Left ventricle myocardium superior (tissue), 1 donor: ENCODE data around the gene OAT. TPM values are rescaled to one million over a fixed set of nuclear protein-coding genes. Genes with fewer than 3 reads are reported as not detected.

Experiments
- ATAC-seq: fragments of 200-7000 bp; cut with Tn5 transposase; one replicate; pipeline ENCODE4 v1.9.1; 2020; ENCODE audit warnings: mild to moderate bottlenecking, moderate library complexity
- DNase-seq: peaks from one replicate; pipeline ENCODE4 v3.0.0-alpha.2; 2020
- intact Hi-C: fragments of 100-400 bp; cut with micrococcal nuclease; formaldehyde crosslinking; loops from one replicate; pipeline ENCODE4 v1.11.0; 2022
- total RNA-seq: library from RNA; stranded (reverse); fragmentation: NEBNext Ultra II Directional; extraction: Animal tissue kit (Norgen Biotek cat#: 25700); gene quantifications from one replicate; pipeline ENCODE4 v1.2.1, GENCODE V29; 2021
- donor health status: DM: no; HTN: yes; CAD: no; lungs with severe emphysema.

Gene OAT
- total RNA-seq, 1 donor from 2014 or later: 22.7 TPM

- ATAC-seq (no peak), DNase-seq (no peak)
- intact Hi-C loops: no loop called here
Measured at GRCh38 chr10:124367414-124367813, 51.3 kb downstream of the OAT start.

- DNase-seq: no peak
- intact Hi-C loops: no loop called here
- ATAC-seq: no peak
Measured at GRCh38 chr10:124366825-124367224, 51.9 kb downstream of the OAT start.

GRCh38 chr10:124366343-124366742 is 52.4 kb downstream of the OAT start:
- DNase-seq: no peak
- intact Hi-C loops: no loop called here
- no peak for ATAC-seq

- ATAC-seq (no peak), DNase-seq (no peak)
Measured at GRCh38 chr10:124364674-124365073, 54.0 kb downstream of the OAT start.

GRCh38 chr10:124362568-124362967 is 56.2 kb downstream of the OAT start:
- intact Hi-C loops: no loop called here
- no peak for ATAC-seq
- no peak for DNase-seq

More at GRCh38 chr10:124364674-124365073, 54.0 kb downstream of the OAT start:
- intact Hi-C loops: no loop called here

- no peak for DNase-seq
- intact Hi-C loops: no loop called here
- no peak for ATAC-seq
Measured at GRCh38 chr10:124359336-124359832, 59.3 kb downstream of the OAT start.

- ATAC-seq (no peak), DNase-seq (no peak)
- intact Hi-C loops: no loop called here
Measured at GRCh38 chr10:124357561-124357885, 61.2 kb downstream of the OAT start.

- intact Hi-C loops: no loop called here
- ATAC-seq (no peak), DNase-seq (no peak)
Measured at GRCh38 chr10:124356701-124357560, 61.8 kb downstream of the OAT start.

GRCh38 chr10:124354411-124355382 is 64.0 kb downstream of the OAT start:
- peak; percentile 91 for ATAC-seq
- intact Hi-C loops: no loop called here

GRCh38 chr10:124353896-124354295 is 64.8 kb downstream of the OAT start:
- intact Hi-C loops: no loop called here
- ATAC-seq (no peak), DNase-seq (no peak)

More at GRCh38 chr10:124354411-124355382, 64.0 kb downstream of the OAT start:
- peak; percentile 74 for DNase-seq

- no peak for DNase-seq
- ATAC-seq: no peak
- intact Hi-C loops: no loop called here
Measured at GRCh38 chr10:124353091-124353815, 65.5 kb downstream of the OAT start.

GRCh38 chr10:124351481-124352220 is 67.1 kb downstream of the OAT start:
- DNase-seq (peak; percentile 70), ATAC-seq (peak; percentile 77)
- intact Hi-C loops: no loop called here

GRCh38 chr10:124350806-124351205 is 67.9 kb downstream of the OAT start:
- intact Hi-C loops: no loop called here
- DNase-seq: no peak
- ATAC-seq: no peak

GRCh38 chr10:124349996-124350280 is 68.8 kb downstream of the OAT start:
- DNase-seq (no peak), ATAC-seq (no peak)
- intact Hi-C loops: no loop called here

GRCh38 chr10:124349231-124349995 is 69.3 kb downstream of the OAT start:
- intact Hi-C loops: no loop called here
- no peak for DNase-seq
- ATAC-seq: no peak

- ATAC-seq (no peak), DNase-seq (no peak)
- intact Hi-C loops: no loop called here
Measured at GRCh38 chr10:124348801-124349200, 69.9 kb downstream of the OAT start.

- DNase-seq: no peak
- intact Hi-C loops: no loop called here
- ATAC-seq: no peak
Measured at GRCh38 chr10:124347956-124348355, 70.8 kb downstream of the OAT start.
